SK-N-SH treated with all-trans-retinoic acid at 6 μM for 48 hours (cell line): ENCODE measurements around the gene GLI3.

Experiments used
- ATAC-seq: fragments of 200-7000 bp; cut with Tn5 transposase; 3 replicates; pipeline ENCODE4 v1.9.1; 2020; ENCODE audit warnings: mild to moderate bottlenecking, moderate library complexity
- ARNTL ChIP-seq: fragments of 450-650 bp; formaldehyde crosslinking; IDR thresholded peaks from 2 replicates; pipeline ENCODE4 v1.5.0; 2020; ENCODE audit warnings: low read depth, mild to moderate bottlenecking, moderate library complexity, borderline replicate concordance
- BACH2 ChIP-seq: fragments of 250-450 bp; sonication (Bioruptor Pico); IDR thresholded peaks from 2 replicates; pipeline ENCODE4 v1.9.0; 2021; ENCODE audit warnings: mild to moderate bottlenecking, borderline replicate concordance
- CSDC2 ChIP-seq: fragments of 250-450 bp; sonication (Bioruptor Pico); IDR thresholded peaks from 2 replicates; pipeline ENCODE4 v1.5.0; 2020; ENCODE audit warnings: mild to moderate bottlenecking, moderate library complexity
- ESRRG ChIP-seq: fragments of 250-450 bp; sonication (Bioruptor Pico); IDR thresholded peaks from 2 replicates; pipeline ENCODE4 v1.6.1; 2021; ENCODE audit warnings: mild to moderate bottlenecking
- ISL1 ChIP-seq: fragments of 250-450 bp; sonication (Bioruptor Pico); IDR thresholded peaks from 2 replicates; pipeline ENCODE4 v2.1.2; 2022; ENCODE audit warnings: mild to moderate bottlenecking, moderate library complexity
- OSR1 ChIP-seq: fragments of 250-450 bp; sonication (Bioruptor Pico); IDR thresholded peaks from 2 replicates; pipeline ENCODE4 v1.8.0; 2022; ENCODE audit warnings: moderate library complexity, mild to moderate bottlenecking, inconsistent platforms
- PPARA ChIP-seq: fragments of 250-450 bp; sonication (Bioruptor Pico); IDR thresholded peaks from 2 replicates; pipeline ENCODE4 v1.5.0; 2020; ENCODE audit warnings: mild to moderate bottlenecking, borderline replicate concordance
- SNAI2 ChIP-seq: fragments of 250-450 bp; sonication (Bioruptor Pico); IDR thresholded peaks from 2 replicates; pipeline ENCODE4 v1.5.0; 2020; ENCODE audit warnings: mild to moderate bottlenecking, moderate library complexity
- TOX ChIP-seq: fragments of 250-450 bp; sonication (Bioruptor Pico); IDR thresholded peaks from 2 replicates; pipeline ENCODE4 v1.8.0; 2021; ENCODE audit warnings: mild to moderate bottlenecking, moderate library complexity, borderline replicate concordance
- ZC3H10 ChIP-seq: fragments of 250-450 bp; sonication (Bioruptor Pico); IDR thresholded peaks from 2 replicates; pipeline ENCODE4 v1.5.1; 2021; ENCODE audit warnings: mild to moderate bottlenecking, moderate library complexity
- ZFP3 ChIP-seq: fragments of 250-450 bp; sonication (Bioruptor Pico); IDR thresholded peaks from 2 replicates; pipeline ENCODE4 v1.5.0; 2020; ENCODE audit warnings: mild to moderate bottlenecking, moderate library complexity
- ZFP30 ChIP-seq: fragments of 450-650 bp; formaldehyde crosslinking; IDR thresholded peaks from 2 replicates; pipeline ENCODE4 v1.5.0; 2022; ENCODE audit warnings: mild to moderate bottlenecking, moderate library complexity
- ZNF565 ChIP-seq: fragments of 450-650 bp; formaldehyde crosslinking; conservative IDR thresholded peaks from 2 replicates; pipeline ENCODE4 v1.5.0; 2020; ENCODE audit warnings: low read depth, mild to moderate bottlenecking, moderate library complexity
- ZNF70 ChIP-seq: fragments of 450-650 bp; formaldehyde crosslinking; IDR thresholded peaks from 2 replicates; pipeline ENCODE4 v1.5.0; 2020; ENCODE audit warnings: mild to moderate bottlenecking, moderate library complexity
- ZNF8 ChIP-seq: fragments of 450-650 bp; formaldehyde crosslinking; IDR thresholded peaks from 2 replicates; pipeline ENCODE4 v1.5.0; 2020; ENCODE audit warnings: mild to moderate bottlenecking, moderate library complexity
- TF ChIP-seq, protein P1 (sequence below): fragments of 250-450 bp; sonication (Bioruptor Pico); IDR thresholded peaks from 2 replicates; pipeline ENCODE4 v1.5.1; 2021; ENCODE audit warnings: mild to moderate bottlenecking, moderate library complexity
- TF ChIP-seq, protein P2 (sequence below): fragments of 250-450 bp; sonication (Bioruptor Pico); IDR thresholded peaks from 2 replicates; pipeline ENCODE4 v1.8.0; 2020; ENCODE audit warnings: mild to moderate bottlenecking, moderate library complexity, borderline replicate concordance
- TF ChIP-seq, protein P3 (sequence below): fragments of 250-450 bp; sonication (Bioruptor Pico); IDR thresholded peaks from 2 replicates; pipeline ENCODE4 v1.5.1; 2020; ENCODE audit warnings: low read depth, mild to moderate bottlenecking, moderate library complexity
- TF ChIP-seq, protein P4 (sequence below): fragments of 250-450 bp; sonication (Bioruptor Pico); IDR thresholded peaks from 2 replicates; pipeline ENCODE4 v1.5.0; 2020; ENCODE audit warnings: mild to moderate bottlenecking, moderate library complexity
- TF ChIP-seq, protein P5 (sequence below): fragments of 250-450 bp; sonication (Bioruptor Pico); IDR thresholded peaks from 2 replicates; pipeline ENCODE4 v1.8.0; 2021; ENCODE audit warnings: low read depth, mild to moderate bottlenecking, moderate library complexity, borderline replicate concordance

Gene GLI3

DNA sequence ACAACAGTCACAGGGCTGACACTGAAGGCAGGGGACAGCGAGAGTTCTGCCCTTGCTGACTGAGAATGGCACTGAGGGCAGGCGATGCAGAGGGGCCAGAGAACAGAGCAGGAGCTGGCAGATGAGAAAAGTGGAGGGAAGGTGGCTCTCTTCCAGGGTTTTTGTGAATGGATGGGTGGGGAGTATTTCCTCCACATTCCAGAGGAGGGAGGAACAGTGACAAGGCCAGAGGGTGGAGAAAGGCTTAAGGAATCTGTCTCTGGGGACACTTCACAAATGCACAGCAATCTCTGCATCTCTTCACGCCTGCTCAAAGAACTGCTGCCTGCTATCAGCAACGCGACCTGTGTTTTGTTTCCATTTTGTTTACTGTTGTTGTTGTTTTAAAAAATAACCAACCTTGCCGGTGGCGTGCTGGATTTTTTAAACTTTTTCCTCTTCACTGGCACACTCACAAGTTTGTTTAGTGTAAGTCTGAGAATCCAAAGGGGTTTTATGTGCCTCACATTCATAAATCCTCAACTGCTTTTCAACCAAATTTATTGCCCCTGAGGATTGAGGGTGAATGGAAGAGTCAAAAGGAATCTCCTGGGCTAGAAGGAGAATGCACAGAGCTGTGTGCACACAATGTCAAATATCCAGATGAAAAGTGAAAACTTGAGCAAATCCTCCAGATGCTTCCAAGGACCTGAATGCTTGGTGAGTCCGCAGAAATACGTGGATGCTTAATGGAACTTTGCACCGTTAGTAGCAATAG is 129.3 kb downstream of the GLI3 start:
- TF ChIP-seq, protein P1, sequence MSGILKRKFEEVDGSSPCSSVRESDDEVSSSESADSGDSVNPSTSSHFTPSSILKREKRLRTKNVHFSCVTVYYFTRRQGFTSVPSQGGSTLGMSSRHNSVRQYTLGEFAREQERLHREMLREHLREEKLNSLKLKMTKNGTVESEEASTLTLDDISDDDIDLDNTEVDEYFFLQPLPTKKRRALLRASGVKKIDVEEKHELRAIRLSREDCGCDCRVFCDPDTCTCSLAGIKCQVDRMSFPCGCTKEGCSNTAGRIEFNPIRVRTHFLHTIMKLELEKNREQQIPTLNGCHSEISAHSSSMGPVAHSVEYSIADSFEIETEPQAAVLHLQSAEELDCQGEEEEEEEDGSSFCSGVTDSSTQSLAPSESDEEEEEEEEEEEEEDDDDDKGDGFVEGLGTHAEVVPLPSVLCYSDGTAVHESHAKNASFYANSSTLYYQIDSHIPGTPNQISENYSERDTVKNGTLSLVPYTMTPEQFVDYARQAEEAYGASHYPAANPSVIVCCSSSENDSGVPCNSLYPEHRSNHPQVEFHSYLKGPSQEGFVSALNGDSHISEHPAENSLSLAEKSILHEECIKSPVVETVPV: no peak
- TF ChIP-seq ZFP3 (CRISPR knock-in tag): no peak
- TF ChIP-seq ZNF70 (CRISPR knock-in tag): no peak
- ATAC-seq: no peak

DNA sequence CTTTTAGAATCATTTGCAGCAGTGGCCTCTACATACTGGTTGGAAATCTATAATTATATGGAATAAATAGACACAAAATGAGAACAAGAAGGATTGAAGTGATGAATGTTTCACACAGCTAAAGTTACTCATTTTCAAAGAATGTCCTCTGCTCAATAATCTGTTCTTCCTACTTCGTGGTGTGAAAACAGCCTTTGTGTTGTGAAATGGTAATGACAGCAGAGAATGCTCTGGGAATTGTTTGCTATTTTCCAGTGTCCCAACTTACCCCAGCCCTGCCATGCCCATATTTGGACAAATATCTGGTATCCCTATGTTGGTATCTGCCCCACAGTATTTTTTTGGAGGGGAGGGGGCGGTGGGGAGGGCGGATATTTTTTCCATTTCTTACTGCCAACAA is 130.4 kb downstream of the GLI3 start:
- ATAC-seq: no peak
- TF ChIP-seq SNAI2 (no peak), ZNF8 (CRISPR knock-in tag) (no peak), ZNF565 (no peak), PPARA (CRISPR knock-in tag) (no peak), ARNTL (CRISPR knock-in tag) (no peak)
- TF ChIP-seq, protein P2, sequence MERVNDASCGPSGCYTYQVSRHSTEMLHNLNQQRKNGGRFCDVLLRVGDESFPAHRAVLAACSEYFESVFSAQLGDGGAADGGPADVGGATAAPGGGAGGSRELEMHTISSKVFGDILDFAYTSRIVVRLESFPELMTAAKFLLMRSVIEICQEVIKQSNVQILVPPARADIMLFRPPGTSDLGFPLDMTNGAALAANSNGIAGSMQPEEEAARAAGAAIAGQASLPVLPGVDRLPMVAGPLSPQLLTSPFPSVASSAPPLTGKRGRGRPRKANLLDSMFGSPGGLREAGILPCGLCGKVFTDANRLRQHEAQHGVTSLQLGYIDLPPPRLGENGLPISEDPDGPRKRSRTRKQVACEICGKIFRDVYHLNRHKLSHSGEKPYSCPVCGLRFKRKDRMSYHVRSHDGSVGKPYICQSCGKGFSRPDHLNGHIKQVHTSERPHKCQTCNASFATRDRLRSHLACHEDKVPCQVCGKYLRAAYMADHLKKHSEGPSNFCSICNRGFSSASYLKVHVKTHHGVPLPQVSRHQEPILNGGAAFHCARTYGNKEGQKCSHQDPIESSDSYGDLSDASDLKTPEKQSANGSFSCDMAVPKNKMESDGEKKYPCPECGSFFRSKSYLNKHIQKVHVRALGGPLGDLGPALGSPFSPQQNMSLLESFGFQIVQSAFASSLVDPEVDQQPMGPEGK (CRISPR knock-in tag): no peak
- TF ChIP-seq, protein P3, sequence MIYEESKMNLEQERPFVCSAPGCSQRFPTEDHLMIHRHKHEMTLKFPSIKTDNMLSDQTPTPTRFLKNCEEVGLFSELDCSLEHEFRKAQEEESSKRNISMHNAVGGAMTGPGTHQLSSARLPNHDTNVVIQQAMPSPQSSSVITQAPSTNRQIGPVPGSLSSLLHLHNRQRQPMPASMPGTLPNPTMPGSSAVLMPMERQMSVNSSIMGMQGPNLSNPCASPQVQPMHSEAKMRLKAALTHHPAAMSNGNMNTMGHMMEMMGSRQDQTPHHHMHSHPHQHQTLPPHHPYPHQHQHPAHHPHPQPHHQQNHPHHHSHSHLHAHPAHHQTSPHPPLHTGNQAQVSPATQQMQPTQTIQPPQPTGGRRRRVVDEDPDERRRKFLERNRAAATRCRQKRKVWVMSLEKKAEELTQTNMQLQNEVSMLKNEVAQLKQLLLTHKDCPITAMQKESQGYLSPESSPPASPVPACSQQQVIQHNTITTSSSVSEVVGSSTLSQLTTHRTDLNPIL: no peak
- TF ChIP-seq, protein P1: no peak

DNA sequence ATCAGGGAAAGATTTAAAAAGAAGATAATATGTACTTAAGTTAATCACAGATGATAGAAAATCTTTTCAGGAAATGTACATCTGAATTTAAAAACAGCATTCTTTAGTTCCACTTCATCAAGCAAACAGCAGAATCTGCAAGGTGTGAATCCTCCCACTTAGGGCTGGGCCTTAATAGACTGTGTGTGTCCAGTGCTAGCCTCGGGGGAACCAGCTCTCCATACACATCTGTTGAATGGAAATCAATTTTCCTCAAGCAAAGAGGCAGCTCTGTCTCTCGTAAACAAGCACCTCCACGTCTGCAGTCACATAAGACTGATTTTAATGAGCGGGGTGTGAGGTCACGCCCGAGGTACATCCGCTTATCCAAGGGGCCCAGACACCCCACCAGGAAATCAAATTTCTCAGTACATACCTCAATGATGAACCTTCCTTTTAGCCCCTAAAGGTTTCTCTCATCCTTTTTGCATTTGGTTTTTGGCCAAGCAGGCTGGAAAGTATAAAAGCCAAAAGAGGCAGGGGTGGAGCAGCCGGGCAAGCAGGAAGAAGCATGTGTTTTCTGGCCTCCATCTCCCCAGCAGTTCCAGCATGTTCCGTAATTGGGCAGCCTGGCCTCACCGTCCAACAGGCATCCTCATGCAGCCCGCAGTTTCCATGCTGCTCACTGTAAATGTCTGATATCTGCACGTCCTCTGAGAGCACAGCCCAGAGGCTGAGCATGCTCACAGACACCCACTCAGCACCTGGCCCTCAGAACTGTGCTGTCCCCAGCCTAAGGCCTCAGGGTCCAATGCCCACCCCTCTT is 131.3 kb downstream of the GLI3 start:
- no peak for ATAC-seq
- TF ChIP-seq ZC3H10 (CRISPR knock-in tag) (no peak), ZFP30 (CRISPR knock-in tag) (no peak), BACH2 (no peak), TOX (CRISPR knock-in tag) (no peak), ZFP3 (CRISPR knock-in tag) (no peak), CSDC2 (CRISPR knock-in tag) (no peak), ISL1 (CRISPR knock-in tag) (no peak), ESRRG (CRISPR knock-in tag) (no peak), ZNF70 (CRISPR knock-in tag) (no peak), OSR1 (no peak)
- TF ChIP-seq, protein P4, sequence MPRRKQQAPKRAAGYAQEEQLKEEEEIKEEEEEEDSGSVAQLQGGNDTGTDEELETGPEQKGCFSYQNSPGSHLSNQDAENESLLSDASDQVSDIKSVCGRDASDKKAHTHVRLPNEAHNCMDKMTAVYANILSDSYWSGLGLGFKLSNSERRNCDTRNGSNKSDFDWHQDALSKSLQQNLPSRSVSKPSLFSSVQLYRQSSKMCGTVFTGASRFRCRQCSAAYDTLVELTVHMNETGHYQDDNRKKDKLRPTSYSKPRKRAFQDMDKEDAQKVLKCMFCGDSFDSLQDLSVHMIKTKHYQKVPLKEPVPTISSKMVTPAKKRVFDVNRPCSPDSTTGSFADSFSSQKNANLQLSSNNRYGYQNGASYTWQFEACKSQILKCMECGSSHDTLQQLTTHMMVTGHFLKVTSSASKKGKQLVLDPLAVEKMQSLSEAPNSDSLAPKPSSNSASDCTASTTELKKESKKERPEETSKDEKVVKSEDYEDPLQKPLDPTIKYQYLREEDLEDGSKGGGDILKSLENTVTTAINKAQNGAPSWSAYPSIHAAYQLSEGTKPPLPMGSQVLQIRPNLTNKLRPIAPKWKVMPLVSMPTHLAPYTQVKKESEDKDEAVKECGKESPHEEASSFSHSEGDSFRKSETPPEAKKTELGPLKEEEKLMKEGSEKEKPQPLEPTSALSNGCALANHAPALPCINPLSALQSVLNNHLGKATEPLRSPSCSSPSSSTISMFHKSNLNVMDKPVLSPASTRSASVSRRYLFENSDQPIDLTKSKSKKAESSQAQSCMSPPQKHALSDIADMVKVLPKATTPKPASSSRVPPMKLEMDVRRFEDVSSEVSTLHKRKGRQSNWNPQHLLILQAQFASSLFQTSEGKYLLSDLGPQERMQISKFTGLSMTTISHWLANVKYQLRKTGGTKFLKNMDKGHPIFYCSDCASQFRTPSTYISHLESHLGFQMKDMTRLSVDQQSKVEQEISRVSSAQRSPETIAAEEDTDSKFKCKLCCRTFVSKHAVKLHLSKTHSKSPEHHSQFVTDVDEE (CRISPR knock-in tag): no peak
- TF ChIP-seq, protein P2 (CRISPR knock-in tag): no peak
- TF ChIP-seq, protein P1: no peak
- TF ChIP-seq, protein P3: no peak
- TF ChIP-seq, protein P5, sequence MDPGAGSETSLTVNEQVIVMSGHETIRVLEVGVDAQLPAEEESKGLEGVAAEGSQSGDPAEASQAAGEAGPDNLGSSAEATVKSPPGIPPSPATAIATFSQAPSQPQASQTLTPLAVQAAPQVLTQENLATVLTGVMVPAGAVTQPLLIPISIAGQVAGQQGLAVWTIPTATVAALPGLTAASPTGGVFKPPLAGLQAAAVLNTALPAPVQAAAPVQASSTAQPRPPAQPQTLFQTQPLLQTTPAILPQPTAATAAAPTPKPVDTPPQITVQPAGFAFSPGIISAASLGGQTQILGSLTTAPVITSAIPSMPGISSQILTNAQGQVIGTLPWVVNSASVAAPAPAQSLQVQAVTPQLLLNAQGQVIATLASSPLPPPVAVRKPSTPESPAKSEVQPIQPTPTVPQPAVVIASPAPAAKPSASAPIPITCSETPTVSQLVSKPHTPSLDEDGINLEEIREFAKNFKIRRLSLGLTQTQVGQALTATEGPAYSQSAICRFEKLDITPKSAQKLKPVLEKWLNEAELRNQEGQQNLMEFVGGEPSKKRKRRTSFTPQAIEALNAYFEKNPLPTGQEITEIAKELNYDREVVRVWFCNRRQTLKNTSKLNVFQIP (CRISPR knock-in tag): no peak
